GOT3 (cell line): ENCODE data around the gene ASGR2.
"Not testable (repeated sequence)": the region's sequence is repeated elsewhere in the genome, so short reads cannot be mapped to it uniquely, and the experiment has no call there.

Experiments
- DNase-seq: peaks from one replicate; lab custom pipeline; 2025; ENCODE audit warnings: mixed read lengths; lab: John Stamatoyannopoulos, UW

The ASGR2 gene

GRCh38 chr17:7114241-7114874 lies at the start of gene ASGR2:
ASGR2 (minus strand) TSS chr17:7114822; CDS start chr17:7114240, 582 bp downstream.
- no peak for DNase-seq

- not testable (repeated sequence) for DNase-seq
These were observed 44.9 kb upstream of the ASGR2 start for GRCh38 chr17:7159571-7159970.

GRCh38 chr17:7158424-7158823 lies 43.8 kb upstream of the ASGR2 start:
- not testable (repeated sequence) for DNase-seq

- DNase-seq, result no peak
These were observed 41.8 kb upstream of the ASGR2 start for GRCh38 chr17:7156342-7156940.

GRCh38 chr17:7147772-7148171 lies 33.1 kb upstream of the ASGR2 start:
- no peak for DNase-seq

GRCh38 chr17:7146115-7146514 lies 31.5 kb upstream of the ASGR2 start:
- no peak for DNase-seq

GRCh38 chr17:7144213-7144612 lies 29.6 kb upstream of the ASGR2 start:
- DNase-seq, result no peak

GRCh38 chr17:7141824-7142223 lies 27.2 kb upstream of the ASGR2 start:
- DNase-seq, result no peak

GRCh38 chr17:7139400-7139799 lies 24.8 kb upstream of the ASGR2 start:
- DNase-seq, result no peak

GRCh38 chr17:7138800-7139381 lies 24.3 kb upstream of the ASGR2 start:
- no peak for DNase-seq

GRCh38 chr17:7137171-7137943 lies 22.7 kb upstream of the ASGR2 start:
- DNase-seq, result no peak

- no peak for DNase-seq
These were observed 21.8 kb upstream of the ASGR2 start for GRCh38 chr17:7136266-7136877.

GRCh38 chr17:7133916-7134315 lies 19.3 kb upstream of the ASGR2 start:
- DNase-seq, result no peak

GRCh38 chr17:7133424-7133823 lies 18.8 kb upstream of the ASGR2 start:
- no peak for DNase-seq

- DNase-seq, result no peak
These were observed 18.0 kb upstream of the ASGR2 start for GRCh38 chr17:7132511-7133094.

GRCh38 chr17:7131423-7131791 lies 16.8 kb upstream of the ASGR2 start:
- DNase-seq, result no peak

- no peak for DNase-seq
These were observed 16.2 kb upstream of the ASGR2 start for GRCh38 chr17:7130621-7131422.

GRCh38 chr17:7129311-7129710 lies 14.7 kb upstream of the ASGR2 start:
- DNase-seq, result no peak

GRCh38 chr17:7128160-7128559 lies 13.5 kb upstream of the ASGR2 start:
- no peak for DNase-seq

- not testable (repeated sequence) for DNase-seq
These were observed 12.9 kb upstream of the ASGR2 start for GRCh38 chr17:7127501-7127900.

GRCh38 chr17:7126386-7126785 lies 11.8 kb upstream of the ASGR2 start:
- not testable (repeated sequence) for DNase-seq
